Mucosa of stomach (tissue), 1 donor: ENCODE measurements around the gene SULT1A3.
"Not testable (repeated sequence)": the region's sequence is repeated elsewhere in the genome, so short reads cannot be mapped to it uniquely, and the experiment has no call there.

Source experiments
- H3K27me3 ChIP-seq: one replicate; pipeline ENCODE4 v1.7.0; 2013; ENCODE audit warnings: mild to moderate bottlenecking, low read length; ENCODE audit not compliant: control insufficient read depth, insufficient read depth
- H3K36me3 ChIP-seq: one replicate; pipeline ENCODE4 v1.7.0; 2013; ENCODE audit warnings: low read length; ENCODE audit not compliant: control insufficient read depth, insufficient read depth
- H3K4me1 ChIP-seq: one replicate; pipeline ENCODE4 v1.7.0; 2013; ENCODE audit warnings: mild to moderate bottlenecking, low read length; ENCODE audit not compliant: control insufficient read depth, insufficient read depth
- H3K4me3 ChIP-seq: one replicate; pipeline ENCODE4 v1.7.0; 2013; ENCODE audit warnings: low read length
- H3K9ac ChIP-seq: one replicate; pipeline ENCODE4 v1.7.0; 2013; ENCODE audit warnings: mild to moderate bottlenecking, low read length, moderate library complexity
- H3K9me3 ChIP-seq: one replicate; pipeline ENCODE4 v1.7.0; 2013; ENCODE audit warnings: mild to moderate bottlenecking, low read length, moderate library complexity; ENCODE audit not compliant: control insufficient read depth
- donor health status: Pancreatic carcinoma.

Gene SULT1A3

GRCh38 chr16:30179931-30180330 lies 19.1 kb upstream of the SULT1A3 start:
- no peaks in the 10 kb centered on the region for H3K9me3 ChIP-seq
- peaks cover 5% of the 10 kb centered on the region for H3K4me1 ChIP-seq
- peaks cover 8% of the 10 kb centered on the region for H3K27me3 ChIP-seq
- H3K9ac ChIP-seq, result no peak overlapping the region
- H3K36me3 ChIP-seq, result no peaks in the 10 kb centered on the region
- H3K4me3 ChIP-seq, result no peak overlapping the region

DNA sequence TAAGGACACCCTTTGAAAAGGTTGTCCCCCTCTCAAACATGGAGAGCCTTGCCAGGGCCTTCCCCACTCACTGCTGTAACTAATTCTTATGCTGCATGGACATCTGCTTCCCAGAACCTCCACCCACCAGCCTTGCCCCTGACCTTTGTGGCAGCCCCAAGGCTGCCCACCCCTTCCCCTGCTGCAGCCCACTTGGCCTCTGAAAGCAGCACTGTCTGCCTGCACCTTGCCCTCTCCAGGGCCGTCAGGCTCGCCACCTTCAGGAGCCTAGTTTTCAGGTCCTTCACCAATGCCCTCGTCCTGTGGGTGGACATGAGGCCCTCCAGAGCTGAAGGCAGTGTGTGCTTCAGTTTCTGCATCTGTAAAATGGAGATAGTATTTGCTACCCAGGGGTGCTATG lies 18.3 kb upstream of the SULT1A3 start:
- H3K27me3 ChIP-seq, result peaks cover 8% of the 10 kb centered on the region
- H3K36me3 ChIP-seq, result no peaks in the 10 kb centered on the region
- no peaks in the 10 kb centered on the region for H3K9me3 ChIP-seq
- no peak overlapping the region for H3K9ac ChIP-seq
- no peak overlapping the region for H3K4me3 ChIP-seq
- peaks cover 5% of the 10 kb centered on the region for H3K4me1 ChIP-seq

- H3K4me1 ChIP-seq, result peaks cover 18% of the 10 kb centered on the region
- peak within 1 kb of the TSS; percentile 73 for H3K9ac ChIP-seq
- no peak within 1 kb of the TSS for H3K4me3 ChIP-seq
- H3K9me3 ChIP-seq, result no peaks in the 10 kb centered on the region
- peaks cover 8% of the 10 kb centered on the region for H3K27me3 ChIP-seq
- H3K36me3 ChIP-seq, result no peaks in the 10 kb centered on the region
Measured at GRCh38 chr16:30183233-30184095, 15.6 kb upstream of the SULT1A3 start, which contains the start of gene CORO1A. CORO1A (plus strand) TSS chr16:30183602; CDS start chr16:30185210, 1,608 bp downstream.

DNA sequence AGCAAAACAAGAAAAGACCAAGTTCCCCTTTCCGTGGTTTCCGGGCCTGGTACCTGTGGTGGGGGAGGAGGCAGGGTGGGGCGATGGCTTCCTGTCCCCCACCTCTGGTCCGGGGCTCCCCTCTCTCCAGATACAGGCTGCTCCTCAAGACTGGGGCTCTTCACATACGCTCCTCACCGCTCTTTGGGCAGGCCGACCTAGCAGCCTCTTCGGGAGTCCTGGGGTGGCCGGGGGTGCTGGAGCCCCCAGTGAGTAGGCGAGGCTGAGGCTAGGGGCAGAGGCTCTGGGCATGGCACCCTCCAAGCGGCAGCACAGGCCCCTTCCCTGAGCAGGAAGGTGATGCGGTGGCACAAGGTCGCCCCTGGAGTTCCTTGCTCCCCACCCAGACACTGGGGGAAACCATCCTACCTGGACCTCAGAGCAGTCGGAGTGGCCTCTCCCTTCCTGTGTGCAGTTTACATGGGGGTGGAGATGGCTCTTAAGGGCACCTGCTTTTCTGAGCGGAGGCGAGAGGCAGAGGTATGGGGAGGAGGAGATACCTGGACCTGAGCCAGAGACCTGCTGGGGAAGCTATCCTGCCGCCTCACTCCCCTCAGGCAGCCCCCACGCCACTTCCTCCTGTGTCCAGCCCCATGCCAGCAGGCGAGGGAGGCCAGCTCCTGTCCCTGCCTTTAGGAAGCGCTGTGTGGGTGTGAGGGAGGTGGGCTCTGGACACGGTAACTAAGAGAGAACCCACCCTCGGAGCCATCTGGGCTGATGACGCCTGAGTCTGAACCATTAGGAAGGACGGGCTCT lies 14.8 kb upstream of the SULT1A3 start:
- no peaks in the 10 kb centered on the region for H3K36me3 ChIP-seq
- peaks cover 8% of the 10 kb centered on the region for H3K27me3 ChIP-seq
- no peaks in the 10 kb centered on the region for H3K9me3 ChIP-seq
- peaks cover 18% of the 10 kb centered on the region for H3K4me1 ChIP-seq
- peak overlapping the region; percentile 53 for H3K9ac ChIP-seq
- H3K4me3 ChIP-seq, result no peak overlapping the region

GRCh38 chr16:30184891-30185682 lies 14.0 kb upstream of the SULT1A3 start:
- Histone ChIP-seq H3K9me3 (no peaks in the 10 kb centered on the region), H3K4me1 (peaks cover 18% of the 10 kb centered on the region), H3K9ac (peak overlapping the region; percentile 53), H3K27me3 (peaks cover 8% of the 10 kb centered on the region), H3K36me3 (no peaks in the 10 kb centered on the region), H3K4me3 (no peak overlapping the region)

DNA sequence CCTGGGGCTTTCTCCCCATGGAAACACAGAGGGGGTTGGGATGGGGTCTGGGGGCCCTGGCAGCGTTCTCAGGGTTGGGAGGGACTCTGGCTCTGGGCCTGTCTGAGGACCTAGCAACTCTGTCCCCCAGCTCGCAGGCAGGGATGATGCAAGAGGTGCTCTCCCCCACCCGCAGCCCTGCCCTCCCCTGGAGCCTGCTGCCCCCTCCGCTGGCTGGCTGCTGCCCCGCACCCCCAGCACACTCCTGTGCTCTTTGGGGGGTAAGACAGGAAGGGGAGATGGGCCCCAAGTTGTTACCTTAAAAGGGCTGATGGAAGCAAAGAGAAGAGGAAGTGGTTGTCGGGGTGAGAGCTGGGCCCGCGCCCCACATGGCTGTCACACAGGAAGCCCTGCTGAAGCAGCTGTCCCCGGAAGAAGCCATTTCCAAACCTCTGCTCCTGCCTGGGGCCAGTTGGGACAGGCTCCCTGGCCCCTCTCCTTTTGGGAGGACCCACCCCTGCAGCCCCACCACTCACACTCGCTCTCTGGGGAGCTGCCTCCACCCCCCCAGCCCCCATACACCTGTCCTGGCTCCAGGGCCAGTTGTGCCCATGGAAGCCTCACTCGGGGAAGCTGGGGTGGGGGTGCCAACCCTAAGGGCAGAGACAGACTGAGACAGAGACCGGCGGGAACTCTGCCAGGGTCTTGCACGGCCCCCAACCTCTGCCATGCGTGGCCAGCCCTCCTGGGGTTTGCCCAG lies 13.2 kb upstream of the SULT1A3 start:
- no peak overlapping the region for H3K4me3 ChIP-seq
- H3K36me3 ChIP-seq, result no peaks in the 10 kb centered on the region
- peaks cover 18% of the 10 kb centered on the region for H3K4me1 ChIP-seq
- no peaks in the 10 kb centered on the region for H3K9me3 ChIP-seq
- peaks cover 8% of the 10 kb centered on the region for H3K27me3 ChIP-seq
- H3K9ac ChIP-seq, result peak overlapping the region; percentile 12

DNA sequence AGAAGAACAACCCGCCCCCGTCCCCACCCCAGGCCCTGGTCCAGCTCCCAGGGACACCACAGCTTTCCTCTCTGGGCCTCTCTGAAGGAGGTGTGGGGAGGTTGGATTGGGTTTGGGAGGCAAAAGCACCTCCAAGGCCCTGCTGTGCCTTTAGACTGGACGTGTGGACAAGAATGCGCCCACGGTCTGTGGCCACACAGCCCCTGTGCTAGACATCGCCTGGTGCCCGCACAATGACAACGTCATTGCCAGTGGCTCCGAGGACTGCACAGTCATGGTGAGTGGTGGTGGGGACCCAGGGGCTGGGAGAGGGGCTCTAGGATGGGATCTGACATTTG lies 12.6 kb upstream of the SULT1A3 start:
- Histone ChIP-seq H3K4me1 (peaks cover 18% of the 10 kb centered on the region), H3K9ac (no peak overlapping the region), H3K36me3 (no peaks in the 10 kb centered on the region), H3K9me3 (no peaks in the 10 kb centered on the region), H3K4me3 (no peak overlapping the region), H3K27me3 (peaks cover 8% of the 10 kb centered on the region)

- H3K27me3 ChIP-seq, result peaks cover 8% of the 10 kb centered on the region
- H3K36me3 ChIP-seq, result no peaks in the 10 kb centered on the region
- H3K9ac ChIP-seq, result no peak overlapping the region
- no peaks in the 10 kb centered on the region for H3K9me3 ChIP-seq
- H3K4me3 ChIP-seq, result no peak overlapping the region
- peaks cover 18% of the 10 kb centered on the region for H3K4me1 ChIP-seq
Measured at GRCh38 chr16:30186782-30187555, 12.1 kb upstream of the SULT1A3 start.

DNA sequence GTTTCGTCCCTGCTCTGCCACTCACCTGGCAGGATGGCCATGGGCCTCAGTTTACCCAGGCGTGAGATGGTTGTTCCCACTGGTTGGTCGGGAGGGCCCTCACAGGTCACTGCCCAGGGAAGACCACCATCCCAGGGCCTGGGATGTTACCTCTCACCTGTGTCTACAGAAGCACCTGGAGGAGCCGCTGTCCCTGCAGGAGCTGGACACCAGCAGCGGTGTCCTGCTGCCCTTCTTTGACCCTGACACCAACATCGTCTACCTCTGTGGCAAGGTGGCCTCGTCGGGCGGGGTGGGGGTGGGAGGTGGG lies 11.5 kb upstream of the SULT1A3 start:
- Histone ChIP-seq H3K9me3 (no peaks in the 10 kb centered on the region), H3K4me3 (no peak overlapping the region), H3K36me3 (no peaks in the 10 kb centered on the region), H3K9ac (no peak overlapping the region), H3K4me1 (peaks cover 16% of the 10 kb centered on the region), H3K27me3 (peaks cover 8% of the 10 kb centered on the region)

DNA sequence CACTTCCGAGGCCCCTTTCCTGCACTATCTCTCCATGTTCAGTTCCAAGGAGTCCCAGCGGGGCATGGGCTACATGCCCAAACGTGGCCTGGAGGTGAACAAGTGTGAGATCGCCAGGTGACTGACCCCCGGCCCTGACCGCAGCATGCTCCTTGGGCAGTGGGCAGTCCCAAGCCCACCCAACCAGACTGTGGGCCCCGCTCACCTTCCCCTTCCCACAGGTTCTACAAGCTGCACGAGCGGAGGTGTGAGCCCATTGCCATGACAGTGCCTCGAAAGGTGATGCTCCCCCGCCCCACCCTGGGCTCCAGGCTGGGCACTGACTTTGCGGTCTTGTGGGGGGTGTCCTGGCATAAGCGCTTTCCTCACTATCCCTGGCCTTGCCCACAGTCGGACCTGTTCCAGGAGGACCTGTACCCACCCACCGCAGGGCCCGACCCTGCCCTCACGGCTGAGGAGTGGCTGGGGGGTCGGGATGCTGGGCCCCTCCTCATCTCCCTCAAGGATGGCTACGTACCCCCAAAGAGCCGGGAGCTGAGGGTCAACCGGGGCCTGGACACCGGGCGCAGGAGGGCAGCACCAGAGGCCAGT lies 11.0 kb upstream of the SULT1A3 start:
- Histone ChIP-seq H3K4me3 (no peak overlapping the region), H3K9me3 (no peaks in the 10 kb centered on the region)

DNA sequence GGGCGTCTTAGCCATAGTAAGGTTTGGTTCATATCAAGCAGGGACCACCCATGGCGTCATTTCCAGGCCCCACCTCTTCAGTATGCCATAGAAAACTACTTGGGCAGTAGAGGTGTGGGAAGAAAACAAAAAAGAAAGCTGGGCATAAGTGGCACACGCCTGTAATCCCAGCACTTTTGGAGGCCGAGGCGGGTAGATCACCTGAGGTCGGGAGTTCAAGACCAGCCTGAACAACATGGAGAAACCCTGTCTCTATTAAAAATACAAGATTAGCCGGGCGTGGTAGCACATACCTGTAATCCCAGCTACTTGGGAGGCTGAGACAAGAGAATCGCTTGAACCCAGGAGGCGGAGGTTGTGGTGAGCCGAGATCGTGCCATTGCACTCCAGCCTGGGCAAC lies 7.9 kb upstream of the SULT1A3 start:
- H3K9ac ChIP-seq, H3K9me3 ChIP-seq, H3K27me3 ChIP-seq, H3K36me3 ChIP-seq, H3K4me3 ChIP-seq: not testable (repeated sequence)
- H3K4me1 ChIP-seq, result peaks cover 12% of the 10 kb centered on the region

More for the DNA sequence above, 11.0 kb upstream of the SULT1A3 start:
- Histone ChIP-seq H3K36me3 (no peaks in the 10 kb centered on the region), H3K9ac (no peak overlapping the region), H3K27me3 (peaks cover 8% of the 10 kb centered on the region), H3K4me1 (peaks cover 12% of the 10 kb centered on the region)
